HG02798 (cell line): ENCODE results near the gene TBC1D2.

ENCODE experiments used
- ATAC-seq: cut with Tn5 transposase; IDR thresholded peaks from one replicate; pipeline ENCODE4 v1.9.1; 2021; ENCODE audit warnings: mild to moderate bottlenecking; ENCODE audit not compliant: unreplicated experiment, poor library complexity

The TBC1D2 gene

GRCh38 chr9:98241357-98242300 is 13.8 kb downstream of the TBC1D2 start:
- ATAC-seq: no peak

- ATAC-seq: no peak
These were observed 15.0 kb downstream of the TBC1D2 start for GRCh38 chr9:98240475-98240874.

DNA sequence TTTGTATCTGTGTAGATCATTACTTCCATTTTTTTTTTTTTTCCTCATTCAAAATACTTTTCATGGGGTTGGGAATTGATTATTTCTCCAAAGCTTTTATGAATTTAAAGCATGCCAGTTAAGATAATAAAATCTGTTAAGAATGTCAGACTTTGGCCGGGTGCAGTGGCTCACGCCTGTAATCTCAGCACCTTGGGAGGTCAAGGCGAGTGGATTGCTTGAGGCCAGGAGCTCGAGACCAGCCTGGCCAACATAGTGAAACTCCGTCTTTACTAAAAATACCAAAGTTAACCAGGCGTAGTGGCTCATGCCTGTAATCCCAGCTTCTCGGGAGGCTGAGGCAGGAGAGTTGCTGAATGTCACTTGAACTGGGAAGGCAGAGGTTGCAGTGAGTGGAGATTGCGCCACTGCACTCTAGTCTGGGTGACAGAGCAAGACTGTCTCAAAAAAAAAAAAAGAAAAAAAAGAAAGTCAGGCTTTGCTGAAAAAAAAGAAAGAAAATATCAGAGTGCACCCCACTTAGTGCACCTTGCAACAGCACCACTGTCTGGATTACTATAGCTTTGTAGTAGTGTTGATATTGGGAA is 18.5 kb downstream of the TBC1D2 start:
- no peak for ATAC-seq

- no peak for ATAC-seq
These were observed 20.3 kb downstream of the TBC1D2 start for GRCh38 chr9:98235126-98235525.

DNA sequence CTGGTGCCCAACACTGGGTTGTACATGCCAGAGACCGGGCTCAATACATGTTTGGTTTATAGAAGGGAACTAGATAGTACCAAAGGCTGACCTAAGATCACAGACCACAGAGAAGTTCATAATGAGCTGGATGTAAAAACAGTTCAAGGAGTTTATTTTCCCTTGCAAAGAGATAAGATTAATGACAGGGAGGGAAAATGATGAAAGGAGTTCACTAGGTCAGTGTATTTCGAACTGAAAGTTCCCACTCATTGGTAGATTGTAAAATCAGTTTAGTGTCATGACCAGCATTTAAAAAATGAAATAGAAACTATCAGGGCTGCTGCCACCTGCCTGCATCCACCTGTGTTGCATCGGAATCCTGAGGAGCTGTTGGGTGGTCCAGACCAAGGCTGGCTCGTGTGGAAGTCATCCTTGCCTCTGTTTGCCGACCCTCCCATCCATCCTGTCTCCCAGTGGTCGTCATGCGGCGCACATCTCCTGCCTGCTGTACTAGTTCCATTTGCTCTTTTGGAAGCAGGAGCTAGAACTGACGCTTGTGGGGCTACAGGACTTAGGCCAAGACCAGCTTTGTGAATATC is 21.1 kb downstream of the TBC1D2 start:
- ATAC-seq: no peak

- no peak for ATAC-seq
These were observed 22.5 kb downstream of the TBC1D2 start for GRCh38 chr9:98232926-98233325.

- ATAC-seq: no peak
These were observed 23.5 kb downstream of the TBC1D2 start for GRCh38 chr9:98231770-98232478.

DNA sequence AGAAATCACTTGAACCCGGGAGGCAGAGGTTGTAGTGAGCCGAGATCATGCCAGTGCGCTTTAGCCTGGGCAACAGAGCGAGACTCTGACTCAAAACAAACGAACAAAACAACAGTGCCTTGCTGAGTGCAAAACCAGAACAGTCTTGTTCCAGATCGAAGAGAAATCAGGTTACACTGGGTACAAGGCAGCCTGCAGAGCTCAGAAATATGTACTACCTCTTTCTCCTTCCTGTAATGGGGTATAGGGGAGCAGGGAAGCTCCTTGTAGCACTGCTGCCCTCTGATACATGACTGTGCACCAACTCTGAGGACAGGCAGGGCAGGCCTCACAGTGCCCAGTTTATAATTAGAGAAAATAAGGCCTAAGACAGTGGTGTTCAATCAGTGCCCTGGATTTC is 24.7 kb downstream of the TBC1D2 start:
- no peak for ATAC-seq

GRCh38 chr9:98230304-98230703 is 25.1 kb downstream of the TBC1D2 start:
- no peak for ATAC-seq

DNA sequence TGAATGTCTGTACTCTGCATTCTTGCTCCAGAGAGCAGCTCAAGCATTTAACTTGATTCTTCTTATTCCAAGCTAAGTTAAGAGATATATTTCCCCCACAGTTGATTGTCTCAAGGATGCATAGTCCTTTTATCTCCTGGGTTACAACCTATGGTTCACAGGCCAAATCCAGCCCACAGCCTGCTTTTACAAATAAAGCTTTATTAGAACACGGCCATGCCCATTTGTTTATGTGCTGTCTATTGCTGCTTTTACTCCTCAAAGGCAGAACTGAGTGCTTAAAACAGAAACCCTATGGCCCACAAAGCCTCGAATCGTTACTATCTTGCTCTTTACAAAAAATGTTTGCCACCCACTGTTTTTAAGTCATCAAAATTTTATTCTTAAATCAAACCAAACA is 25.8 kb downstream of the TBC1D2 start:
- no peak for ATAC-seq

DNA sequence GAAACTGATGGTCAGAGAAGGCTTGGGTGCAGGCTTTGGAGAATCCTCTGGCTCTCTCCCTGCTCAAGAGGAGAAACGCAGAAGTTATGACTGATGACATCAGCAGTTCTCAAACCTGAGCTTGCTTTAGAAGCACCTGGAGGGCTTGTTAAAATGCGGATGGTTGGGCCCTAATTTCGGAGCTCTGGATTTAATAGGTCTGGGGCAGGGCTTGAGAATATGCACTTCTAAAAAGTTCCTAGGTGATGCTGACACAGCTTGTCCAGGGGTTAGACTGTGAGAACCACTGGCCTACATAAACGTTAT is 26.4 kb downstream of the TBC1D2 start:
- ATAC-seq: no peak

GRCh38 chr9:98228392-98229089 is 26.9 kb downstream of the TBC1D2 start:
- ATAC-seq: no peak

DNA sequence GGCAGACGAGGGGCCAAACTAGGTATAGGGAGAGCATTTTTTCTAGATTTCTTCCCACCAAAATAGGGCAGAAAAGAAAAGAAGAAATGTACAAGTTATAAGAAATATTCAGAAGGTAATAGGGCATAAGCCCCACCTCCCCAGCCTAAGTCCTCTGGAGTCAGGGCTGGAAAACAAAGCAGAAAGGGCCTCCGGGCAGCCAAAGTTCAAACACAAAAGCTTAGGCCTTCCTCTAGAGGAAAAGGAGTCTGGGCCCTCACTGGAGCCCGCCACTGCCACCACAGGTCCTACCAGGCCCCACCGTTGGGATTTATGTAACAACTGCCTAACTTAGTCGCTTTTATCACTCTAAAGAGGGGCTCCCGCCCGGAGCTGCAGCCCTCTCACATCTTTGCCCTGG is 27.6 kb downstream of the TBC1D2 start:
- no peak for ATAC-seq

DNA sequence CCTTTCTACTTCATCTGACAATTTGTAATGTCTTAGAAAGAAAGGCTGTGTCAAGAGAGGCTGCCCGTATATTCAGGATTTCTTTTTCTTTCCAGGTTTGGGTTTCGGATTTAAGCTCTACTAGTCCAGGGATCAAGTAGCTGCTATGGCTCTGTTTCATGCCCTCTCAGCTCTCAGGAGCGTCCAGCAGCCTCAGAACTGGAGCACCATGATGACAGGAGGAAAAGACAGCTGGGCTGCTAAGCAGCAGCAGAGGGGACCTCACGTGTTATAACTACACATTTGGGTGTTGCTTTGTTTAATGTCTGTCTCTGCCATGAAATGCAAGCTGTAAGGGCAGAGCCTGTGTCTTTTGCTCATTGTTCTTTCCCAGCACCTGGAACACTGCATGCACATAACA is 28.5 kb downstream of the TBC1D2 start:
- ATAC-seq: no peak

DNA sequence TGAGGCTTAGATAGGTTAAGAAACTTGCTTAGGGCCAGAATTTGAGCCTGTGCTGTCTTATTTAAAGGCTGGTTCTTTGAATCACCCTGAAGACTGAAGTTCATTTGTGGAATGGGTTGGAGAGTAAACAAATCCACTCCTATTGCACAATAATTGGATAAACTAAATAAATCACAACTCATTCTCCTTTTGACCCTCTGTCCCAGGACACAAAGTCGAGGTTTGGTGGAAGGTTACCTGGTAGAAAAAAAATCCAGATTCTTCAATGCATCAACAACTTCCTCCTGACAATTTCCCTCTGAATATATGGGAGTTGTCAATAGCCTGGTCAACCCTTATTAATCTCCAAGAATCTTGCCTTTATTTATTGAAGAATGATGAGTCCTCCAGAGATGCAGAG is 28.9 kb downstream of the TBC1D2 start:
- no peak for ATAC-seq

DNA sequence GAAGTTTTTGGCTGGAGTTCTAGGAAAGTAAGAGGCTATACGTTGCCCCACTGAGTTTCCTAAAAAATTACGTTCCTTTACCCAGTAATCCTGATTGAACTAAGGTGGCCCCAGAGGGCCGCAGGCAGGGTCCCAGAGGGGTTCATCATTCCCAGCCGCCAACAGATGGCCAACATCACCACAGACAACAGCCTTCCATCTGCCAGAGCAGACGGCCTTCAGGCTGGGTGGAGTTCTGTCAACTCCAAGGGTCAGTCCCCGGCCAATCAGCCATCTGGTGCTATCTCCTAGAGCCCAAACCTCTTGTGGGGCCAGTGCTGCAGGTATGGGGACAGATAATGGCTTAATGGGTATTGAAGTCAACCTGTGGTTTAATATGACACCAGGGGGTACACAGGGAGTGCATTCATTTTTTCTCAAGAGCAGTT is 30.4 kb downstream of the TBC1D2 start:
- no peak for ATAC-seq

GRCh38 chr9:98222885-98223691 is 32.4 kb downstream of the TBC1D2 start:
- ATAC-seq: no peak

GRCh38 chr9:98220911-98221310 is 34.5 kb downstream of the TBC1D2 start:
- no peak for ATAC-seq

DNA sequence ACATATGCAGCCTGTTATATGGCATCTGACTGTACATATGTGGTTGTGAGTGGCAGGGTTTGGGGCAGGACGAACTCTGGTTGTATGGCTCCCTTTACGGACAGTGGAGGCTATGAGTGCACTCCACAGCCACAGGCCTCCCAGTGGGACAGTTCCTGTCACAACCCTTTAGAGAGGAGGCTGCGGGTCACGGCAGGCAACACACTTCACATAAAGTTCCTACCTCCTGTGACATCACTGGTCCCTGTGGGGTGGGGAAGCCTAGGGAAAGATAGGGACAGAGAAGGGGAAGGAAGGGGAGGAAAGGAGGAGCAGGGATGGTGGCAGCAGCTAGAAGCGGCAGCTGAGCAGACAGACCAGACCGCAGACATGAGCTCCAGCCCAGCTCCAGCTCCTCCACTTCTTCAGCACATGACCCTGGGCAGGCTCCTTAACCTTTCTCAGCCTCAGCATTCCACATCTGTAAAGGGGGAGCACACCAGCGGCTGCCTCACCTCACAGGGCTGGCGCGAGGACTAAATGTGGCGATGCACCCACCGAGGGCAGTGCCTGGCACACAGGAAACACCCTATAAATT is 35.6 kb downstream of the TBC1D2 start:
- no peak for ATAC-seq
